GM12891 (cell line): ENCODE data around the gene CARD18.

ENCODE experiments used
- POLR2A ChIP-seq: IDR thresholded peaks from 2 replicates; pipeline ENCODE4 v1.6.1; 2011; ENCODE audit warnings: low read depth, low read length, control low read depth
- SPI1 ChIP-seq: IDR thresholded peaks from 2 replicates; pipeline ENCODE4 v1.6.1; 2011; ENCODE audit warnings: low read depth, low read length, control low read depth
- TAF1 ChIP-seq: IDR thresholded peaks from 2 replicates; pipeline ENCODE4 v1.6.1; 2011; ENCODE audit warnings: low read depth, low read length, control low read depth

DNA sequence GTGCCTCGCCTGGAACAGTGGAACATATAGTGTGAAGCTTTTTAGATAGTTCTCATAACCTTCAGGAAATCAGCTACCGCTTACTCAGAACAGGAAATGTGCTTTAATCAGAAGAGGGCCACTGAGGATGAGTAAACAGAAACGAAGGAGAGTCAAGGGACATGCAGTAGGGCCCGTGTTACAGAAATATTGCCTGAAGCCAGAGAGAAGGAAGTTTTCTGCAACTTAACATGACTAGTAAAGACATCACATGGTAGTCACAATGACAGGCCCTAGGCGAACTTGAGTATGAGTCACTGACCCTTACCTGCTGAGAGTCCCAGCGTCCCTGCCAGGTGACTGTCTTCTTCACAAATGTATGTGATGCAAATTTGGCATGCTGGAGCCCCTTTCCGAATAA is 39.4 kb downstream of the CARD18 start:
- TF ChIP-seq TAF1, result no peak
- TF ChIP-seq POLR2A, result no peak
- TF ChIP-seq SPI1, result no peak
